ENCODE data around the gene NEBL. TPM values are rescaled to one million over a fixed set of nuclear protein-coding genes. Genes with fewer than 3 reads are reported as not detected.

Gene NEBL
- total RNA-seq, 2 donors from 2014 or later = 18.5 to 40.7 TPM

DNA sequence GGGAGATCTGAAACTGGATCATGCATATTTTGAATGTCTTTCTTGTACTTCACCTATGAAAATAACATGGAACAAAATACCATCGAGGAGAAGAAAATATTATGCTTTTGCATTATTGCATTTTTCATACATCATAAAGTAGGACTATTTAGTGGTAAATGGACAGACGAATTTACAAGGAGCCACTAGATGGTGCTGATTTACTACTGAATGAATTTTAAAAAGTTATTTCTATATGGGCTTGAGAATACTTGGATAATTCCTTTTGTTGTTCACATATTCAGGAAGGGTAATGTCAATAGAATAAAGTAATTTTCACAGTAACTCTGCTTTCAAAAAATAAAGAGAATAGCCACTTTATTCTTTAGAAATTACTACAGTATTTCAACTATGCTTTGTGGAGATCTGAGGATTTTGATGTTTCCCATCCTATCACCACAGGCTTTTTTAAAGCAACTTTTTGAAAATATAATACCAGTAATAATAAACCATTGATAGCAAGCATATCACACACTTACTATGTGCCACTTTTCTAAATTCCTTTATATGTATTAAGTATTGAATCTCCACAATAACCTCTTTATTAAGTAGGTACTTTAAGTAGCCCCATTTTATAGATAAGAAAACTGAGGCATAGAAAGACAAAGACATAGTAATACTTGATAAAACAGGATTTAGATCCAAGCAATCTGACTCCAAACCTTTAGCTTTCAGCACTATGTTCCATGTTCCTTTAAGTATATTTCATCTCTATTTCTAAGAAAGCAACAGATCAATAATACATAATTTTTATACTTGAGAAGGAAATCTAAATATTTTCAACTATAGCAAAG, 38.6 kb downstream of the NEBL start:
- no peaks in the 10 kb centered on the region for H3K36me3 ChIP-seq (replicated peaks in 1 of 2; ENCODE audit: insufficient read depth in 1 of 2, low read depth in 2 of 2)
- H3K4me1 ChIP-seq = no peaks in the 10 kb centered on the region
- DNase-seq = no peak
- 10% methylated on average over 2 of the region's 2 CpGs for WGBS, 2 donors
- H3K27me3 ChIP-seq = no peaks in the 10 kb centered on the region
- H3K27ac ChIP-seq = no peak overlapping the region
- ATAC-seq = no peak
- intact Hi-C loops (cut with DNase I) = loop anchor here (5.0 kb wide), 1 partner anchor 409 kb away; no protein-coding TSS in a partner anchor
- H3K9me3 ChIP-seq = no peaks in the 10 kb centered on the region
- TF ChIP-seq, protein P1, sequence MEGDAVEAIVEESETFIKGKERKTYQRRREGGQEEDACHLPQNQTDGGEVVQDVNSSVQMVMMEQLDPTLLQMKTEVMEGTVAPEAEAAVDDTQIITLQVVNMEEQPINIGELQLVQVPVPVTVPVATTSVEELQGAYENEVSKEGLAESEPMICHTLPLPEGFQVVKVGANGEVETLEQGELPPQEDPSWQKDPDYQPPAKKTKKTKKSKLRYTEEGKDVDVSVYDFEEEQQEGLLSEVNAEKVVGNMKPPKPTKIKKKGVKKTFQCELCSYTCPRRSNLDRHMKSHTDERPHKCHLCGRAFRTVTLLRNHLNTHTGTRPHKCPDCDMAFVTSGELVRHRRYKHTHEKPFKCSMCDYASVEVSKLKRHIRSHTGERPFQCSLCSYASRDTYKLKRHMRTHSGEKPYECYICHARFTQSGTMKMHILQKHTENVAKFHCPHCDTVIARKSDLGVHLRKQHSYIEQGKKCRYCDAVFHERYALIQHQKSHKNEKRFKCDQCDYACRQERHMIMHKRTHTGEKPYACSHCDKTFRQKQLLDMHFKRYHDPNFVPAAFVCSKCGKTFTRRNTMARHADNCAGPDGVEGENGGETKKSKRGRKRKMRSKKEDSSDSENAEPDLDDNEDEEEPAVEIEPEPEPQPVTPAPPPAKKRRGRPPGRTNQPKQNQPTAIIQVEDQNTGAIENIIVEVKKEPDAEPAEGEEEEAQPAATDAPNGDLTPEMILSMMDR (IDR thresholded peaks at IDR 0.05) = peak; percentile 11 to 59 (median 45)
- TF ChIP-seq POLR2A (IDR thresholded peaks at IDR 0.05) = no peak
- no peak overlapping the region for H3K4me3 ChIP-seq

DNA sequence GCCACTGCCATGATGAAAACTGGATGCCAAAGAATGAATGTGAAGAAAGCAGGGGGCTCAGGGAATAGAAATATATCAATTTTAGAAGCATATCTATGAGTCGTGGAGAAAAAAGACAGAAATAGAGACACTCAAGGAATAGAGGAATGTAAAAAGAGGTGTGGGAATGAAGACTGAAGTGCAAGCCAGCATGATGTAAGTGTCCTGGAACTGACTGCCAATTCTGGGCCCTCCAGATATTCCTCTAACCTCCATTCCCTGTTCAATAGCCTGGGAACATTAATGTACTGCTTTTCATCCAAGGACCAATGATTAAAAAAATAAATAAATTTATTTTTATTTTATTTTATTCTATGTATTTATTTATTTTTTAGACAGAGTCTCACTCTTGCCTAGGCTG, 40.6 kb downstream of the NEBL start:
- no peak overlapping the region for H3K4me3 ChIP-seq
- H3K27ac ChIP-seq = no peak overlapping the region
- H3K9me3 ChIP-seq = no peaks in the 10 kb centered on the region
- ATAC-seq (no peak), DNase-seq (no peak)
- no peaks in the 10 kb centered on the region for H3K27me3 ChIP-seq
- intact Hi-C loops (cut with DNase I) = loop anchor here (5.0 kb wide), 1 partner anchor 411 kb away; no protein-coding TSS in a partner anchor
- no peaks in the 10 kb centered on the region for H3K36me3 ChIP-seq (replicated peaks in 1 of 2; ENCODE audit: insufficient read depth in 1 of 2, low read depth in 2 of 2)
- 61 to 78% methylated on average over 1 of the region's 1 CpG for WGBS, 2 donors
- H3K4me1 ChIP-seq = no peaks in the 10 kb centered on the region
- TF ChIP-seq, protein P1 (IDR thresholded peaks at IDR 0.05) = no peak
- TF ChIP-seq POLR2A (IDR thresholded peaks at IDR 0.05) = no peak

DNA sequence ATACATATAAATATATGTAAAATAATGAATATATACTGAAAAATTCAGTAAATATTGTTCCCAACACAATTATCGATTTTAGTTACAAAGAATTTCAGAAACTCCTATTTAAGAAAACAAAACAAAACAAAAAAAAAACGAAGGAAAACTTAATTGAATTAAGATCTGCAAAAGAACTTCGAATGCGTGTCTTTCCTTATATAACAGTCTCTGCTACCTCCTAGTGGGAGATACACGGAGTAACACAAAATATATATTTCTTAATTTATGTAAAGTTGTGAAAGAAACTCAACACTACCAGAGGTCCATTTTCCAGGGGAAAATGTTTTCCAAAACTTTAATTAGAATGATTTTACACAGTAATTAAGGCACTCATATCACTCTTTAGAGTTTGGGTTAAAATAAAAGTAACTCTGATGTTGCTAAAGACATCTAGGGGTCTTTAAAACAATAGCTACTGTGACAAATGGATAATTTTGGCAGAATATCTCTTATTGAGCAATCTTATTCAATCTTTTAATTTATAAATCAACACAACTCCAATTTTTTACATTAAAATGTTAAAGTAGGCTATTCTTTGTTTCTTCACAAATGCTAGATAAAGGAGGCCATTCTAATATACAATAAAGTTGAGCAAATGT, 41.6 kb downstream of the NEBL start:
- H3K27ac ChIP-seq = no peak overlapping the region
- no peaks in the 10 kb centered on the region for H3K27me3 ChIP-seq
- no peak for TF ChIP-seq POLR2A (IDR thresholded peaks at IDR 0.05)
- TF ChIP-seq, protein P1 (IDR thresholded peaks at IDR 0.05) = peak in 2 of 7 experiments; percentile 19 to 20
- ATAC-seq = no peak
- 56 to 60% methylated on average over 5 of the region's 5 CpGs for WGBS, 2 donors
- no peaks in the 10 kb centered on the region for H3K4me1 ChIP-seq
- no peaks in the 10 kb centered on the region for H3K9me3 ChIP-seq
- H3K36me3 ChIP-seq (replicated peaks in 1 of 2; ENCODE audit: insufficient read depth in 1 of 2, low read depth in 2 of 2) = no peaks in the 10 kb centered on the region
- intact Hi-C loops (cut with DNase I) = loop anchor here (5.0 kb wide), 1 partner anchor 412 kb away; no protein-coding TSS in a partner anchor
- DNase-seq = no peak
- H3K4me3 ChIP-seq = no peak overlapping the region

DNA sequence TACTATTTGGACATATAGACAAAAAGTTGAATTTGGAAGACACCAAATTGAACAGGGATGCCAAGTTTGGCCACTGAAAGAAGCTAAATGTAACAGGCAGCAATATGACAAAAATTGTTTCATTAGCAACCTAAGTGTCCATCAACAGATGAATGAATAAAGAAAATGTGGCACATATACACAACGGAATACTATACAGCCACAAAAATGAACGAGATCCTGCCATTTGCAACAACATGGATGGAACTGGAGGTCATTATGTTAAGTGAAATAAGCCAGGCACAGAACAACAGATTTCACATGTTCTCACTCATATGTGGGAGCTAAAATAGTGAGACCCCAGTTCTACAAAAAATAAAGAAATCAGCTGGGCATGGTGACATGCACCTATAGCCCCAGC, 43.8 kb downstream of the NEBL start:
- Histone ChIP-seq H3K4me1 (no peaks in the 10 kb centered on the region), H3K4me3 (no peak overlapping the region), H3K9me3 (no peaks in the 10 kb centered on the region), H3K27ac (no peak overlapping the region), H3K36me3 (replicated peaks in 1 of 2; ENCODE audit: insufficient read depth in 1 of 2, low read depth in 2 of 2) (no peaks in the 10 kb centered on the region), H3K27me3 (no peaks in the 10 kb centered on the region)
- intact Hi-C loops (cut with DNase I) = no loop called here
- no peak for TF ChIP-seq POLR2A (IDR thresholded peaks at IDR 0.05)
- TF ChIP-seq, protein P1 (IDR thresholded peaks at IDR 0.05) = no peak
- WGBS, 2 donors = 94% methylated on average over 2 of the region's 2 CpGs
- DNase-seq (no peak), ATAC-seq (no peak)
